ENCODE data around the gene TMEM232.
"Not testable (repeated sequence)": the region's sequence is repeated elsewhere in the genome, so short reads cannot be mapped to it uniquely, and the experiment has no call there.

Gene TMEM232

GRCh38 chr5:110686270-110686669 lies 40.2 kb downstream of the TMEM232 start:
- no peak overlapping the region for H3K4me3 ChIP-seq (ENCODE audit: low read depth, low read length)
- DNase-seq (ENCODE audit: low read depth, low spot score), result no peak
- TF ChIP-seq CTCF (IDR thresholded peaks at IDR 0.05; ENCODE audit: low read depth, low read length), result no peak
- in situ Hi-C loops (cut with HindIII; ENCODE audit: low sequenced_read_pairs), result no loop called here

GRCh38 chr5:110681953-110682352 lies 44.5 kb downstream of the TMEM232 start:
- no peak for TF ChIP-seq CTCF (IDR thresholded peaks at IDR 0.05; ENCODE audit: low read depth, low read length)
- H3K4me3 ChIP-seq (ENCODE audit: low read depth, low read length), result no peak overlapping the region
- no peak for DNase-seq (ENCODE audit: low read depth, low spot score)
- in situ Hi-C loops (cut with HindIII; ENCODE audit: low sequenced_read_pairs), result no loop called here

GRCh38 chr5:110681109-110681508 lies 45.4 kb downstream of the TMEM232 start:
- no peak for DNase-seq (ENCODE audit: low read depth, low spot score)
- in situ Hi-C loops (cut with HindIII; ENCODE audit: low sequenced_read_pairs), result no loop called here

DNA sequence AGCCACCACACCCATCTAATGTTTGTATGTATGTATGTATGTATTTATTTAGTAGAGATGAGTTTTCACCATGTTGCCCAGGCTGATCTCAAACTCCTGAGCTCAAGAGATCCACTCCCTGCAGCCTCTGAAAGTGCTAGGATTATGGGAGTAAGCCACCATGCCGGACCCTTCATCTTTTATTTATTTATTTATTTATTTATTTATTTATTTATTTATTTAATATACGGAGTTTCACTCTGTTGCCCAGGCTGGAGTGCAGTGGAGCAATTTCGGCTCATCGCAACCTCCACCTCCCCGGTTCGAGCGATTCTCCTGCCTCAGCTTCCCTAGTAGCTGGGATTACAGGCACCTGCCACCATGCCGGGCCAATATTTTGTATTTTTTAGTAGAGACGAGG lies 49.9 kb downstream of the TMEM232 start:
- in situ Hi-C loops (cut with HindIII; ENCODE audit: low sequenced_read_pairs); H3K4me3 ChIP-seq (ENCODE audit: low read depth, low read length); DNase-seq (ENCODE audit: low read depth, low spot score): not testable (repeated sequence)

More at GRCh38 chr5:110681109-110681508, 45.4 kb downstream of the TMEM232 start:
- TF ChIP-seq CTCF (IDR thresholded peaks at IDR 0.05; ENCODE audit: low read depth, low read length), result no peak
- no peak overlapping the region for H3K4me3 ChIP-seq (ENCODE audit: low read depth, low read length)

DNA sequence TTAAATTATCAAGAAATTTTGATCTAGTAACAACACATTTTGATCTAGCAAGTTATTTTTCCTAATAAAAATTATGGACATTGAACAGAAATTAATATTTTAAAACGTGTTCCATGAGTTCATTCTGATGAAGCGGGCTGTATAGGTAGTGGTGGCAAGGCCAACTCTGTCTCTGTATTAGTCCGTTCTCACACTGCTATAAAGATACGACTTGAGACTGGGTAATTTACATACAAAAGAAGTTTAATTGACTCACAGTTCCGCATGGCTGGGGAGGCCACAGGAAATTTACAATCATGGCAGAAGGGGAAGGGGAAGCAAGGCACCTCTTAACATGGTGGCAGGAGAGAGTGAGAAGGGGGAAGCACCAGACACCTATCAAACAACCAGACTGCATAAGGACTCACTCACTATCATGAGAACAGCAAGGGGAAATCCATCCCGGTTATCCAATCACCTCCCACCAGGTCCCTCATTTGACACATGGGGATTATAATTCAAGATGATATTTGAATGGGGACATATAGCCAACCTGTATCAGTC lies 61.2 kb downstream of the TMEM232 start:
- H3K4me3 ChIP-seq (ENCODE audit: low read depth, low read length), result no peak overlapping the region
- TF ChIP-seq CTCF (IDR thresholded peaks at IDR 0.05; ENCODE audit: low read depth, low read length), result no peak
- in situ Hi-C loops (cut with HindIII; ENCODE audit: low sequenced_read_pairs), result no loop called here
- no peak for DNase-seq (ENCODE audit: low read depth, low spot score)

- H3K4me3 ChIP-seq (ENCODE audit: low read depth, low read length), result no peak overlapping the region
- TF ChIP-seq CTCF (IDR thresholded peaks at IDR 0.05; ENCODE audit: low read depth, low read length), result no peak
- DNase-seq (ENCODE audit: low read depth, low spot score), result no peak
- in situ Hi-C loops (cut with HindIII; ENCODE audit: low sequenced_read_pairs), result no loop called here
These were observed 62.9 kb downstream of the TMEM232 start for GRCh38 chr5:110663525-110663924.

- H3K4me3 ChIP-seq (ENCODE audit: low read depth, low read length), result no peak overlapping the region
These were observed 68.5 kb downstream of the TMEM232 start for GRCh38 chr5:110658006-110658405.

More at GRCh38 chr5:110658006-110658405, 68.5 kb downstream of the TMEM232 start:
- no peak for DNase-seq (ENCODE audit: low read depth, low spot score)
- in situ Hi-C loops (cut with HindIII; ENCODE audit: low sequenced_read_pairs), result no loop called here
- no peak for TF ChIP-seq CTCF (IDR thresholded peaks at IDR 0.05; ENCODE audit: low read depth, low read length)
